ENCODE data around the gene STK32B.

STK32B gene

DNA sequence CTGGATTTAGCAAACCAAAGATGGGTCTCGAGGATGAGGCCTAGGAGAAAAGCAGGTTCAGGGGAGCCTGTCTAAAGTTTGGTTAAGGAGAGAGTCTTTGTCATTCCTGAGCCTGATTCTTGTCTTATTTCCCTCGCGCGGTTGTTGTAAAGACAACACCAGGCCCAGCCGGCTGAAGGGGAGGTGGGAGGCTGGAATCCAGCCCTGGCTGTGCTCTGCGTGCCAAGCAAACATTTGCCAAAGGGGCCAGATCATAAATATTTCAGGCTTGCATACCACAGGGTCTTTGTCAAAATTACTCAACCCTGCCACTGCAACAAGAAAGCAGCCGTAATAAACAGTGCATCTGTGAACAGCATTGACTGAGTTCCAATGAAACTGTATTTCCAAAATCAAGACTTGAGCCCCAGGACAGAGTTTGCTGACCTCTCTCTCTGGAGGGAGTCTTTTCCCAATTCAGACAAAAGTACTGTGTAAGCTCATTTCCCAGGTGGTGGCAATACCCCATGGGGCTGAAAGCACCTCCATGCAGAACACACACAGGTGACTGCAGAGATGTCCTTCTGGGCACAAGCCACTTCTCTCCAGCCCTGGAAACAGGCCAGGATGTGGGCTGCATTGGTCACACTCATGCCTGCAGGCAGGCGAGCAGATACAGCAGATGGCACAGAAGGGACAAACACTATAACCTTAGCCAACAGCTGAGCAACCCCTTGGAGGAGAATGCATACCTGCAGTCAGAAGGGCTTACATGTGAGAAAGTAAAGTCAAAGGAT is 320.3 kb downstream of the STK32B start:
- DNase-seq: no peak

DNA sequence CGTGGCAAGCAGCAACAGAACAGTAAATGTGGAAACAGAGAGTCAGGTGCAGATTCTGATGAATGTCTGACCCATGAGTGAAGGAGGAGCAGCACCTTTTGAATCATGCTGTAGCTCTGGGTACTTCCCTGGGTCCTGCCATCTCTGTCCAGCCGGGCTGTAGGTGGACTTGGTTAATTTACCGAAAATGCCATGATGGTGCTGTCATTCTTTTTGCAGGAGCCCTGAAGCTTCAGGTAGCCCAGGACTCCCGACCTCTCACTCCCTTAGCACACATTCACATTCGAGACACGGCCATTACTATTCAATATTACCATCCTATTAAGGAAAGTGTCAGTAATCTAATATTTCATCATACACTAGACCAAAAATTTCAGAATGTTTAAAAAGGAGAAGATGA is 320.9 kb downstream of the STK32B start:
- no peak for DNase-seq

- DNase-seq: no peak
Observed at GRCh38 chr4:5373327-5373726, 322.0 kb downstream of the STK32B start.

- DNase-seq: no peak
Observed at GRCh38 chr4:5374592-5374991, 323.3 kb downstream of the STK32B start.

DNA sequence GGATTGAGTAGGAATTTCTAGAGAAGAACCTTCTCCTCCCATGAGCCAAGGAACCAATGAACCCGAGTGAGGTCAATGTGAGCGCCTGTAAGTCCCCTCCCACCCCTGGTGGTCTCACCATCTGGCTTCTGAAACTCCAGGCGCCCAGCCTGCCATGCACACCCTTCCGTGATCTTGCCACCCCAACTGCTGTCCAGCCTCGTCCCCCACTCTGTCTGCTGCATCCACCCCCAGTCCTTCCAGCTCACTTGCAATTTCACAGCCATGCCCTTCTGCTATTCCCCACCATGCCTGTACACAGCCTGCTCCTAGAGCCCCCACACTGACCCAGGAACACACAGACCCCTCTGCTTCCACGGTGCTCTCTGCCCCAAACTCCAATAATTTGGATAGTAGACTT is 323.7 kb downstream of the STK32B start:
- DNase-seq: no peak

- DNase-seq: no peak
Observed at GRCh38 chr4:5376015-5376414, 324.7 kb downstream of the STK32B start.

DNA sequence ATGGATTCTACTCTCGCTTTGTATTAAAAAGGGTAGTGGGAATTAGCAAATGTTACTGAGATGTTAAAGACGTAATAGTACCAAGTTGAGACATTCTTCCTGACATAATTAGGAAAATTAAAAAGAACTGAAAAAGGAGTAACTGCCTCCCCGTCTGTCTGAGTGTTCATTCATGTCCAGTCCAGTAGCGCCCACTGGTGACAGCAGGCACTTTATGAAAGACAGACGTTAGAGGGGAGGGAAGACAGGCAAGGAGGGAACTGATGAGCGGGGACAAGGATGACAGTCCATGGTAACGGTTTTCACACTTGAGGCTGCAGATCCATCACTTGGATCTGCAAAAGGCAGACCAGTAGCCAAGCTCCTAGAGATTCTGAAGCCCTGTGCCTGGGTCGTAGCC is 326.7 kb downstream of the STK32B start:
- no peak for DNase-seq

DNA sequence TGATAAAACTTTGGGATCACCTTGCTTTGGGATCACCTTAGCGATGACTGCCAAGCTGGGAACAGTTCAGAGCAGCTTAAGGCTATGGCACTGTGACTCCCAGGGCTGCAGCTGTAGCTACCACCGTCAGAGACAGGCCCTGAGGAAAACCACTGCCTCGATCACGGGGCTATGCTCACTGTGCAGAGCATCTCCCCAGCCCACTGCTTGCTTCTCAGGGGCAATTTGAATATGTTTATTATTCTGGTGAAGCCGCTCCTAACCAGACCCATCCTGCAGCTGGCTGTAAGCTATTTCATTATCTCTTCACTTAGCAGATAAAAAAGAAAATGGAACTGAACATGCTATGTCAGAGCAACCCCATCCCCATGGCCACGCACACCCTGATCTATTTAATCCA is 328.6 kb downstream of the STK32B start:
- no peak for DNase-seq

GRCh38 chr4:5381961-5382441 is 330.7 kb downstream of the STK32B start:
- no peak for DNase-seq

GRCh38 chr4:5383191-5383980 is 332.1 kb downstream of the STK32B start:
- DNase-seq: no peak

- DNase-seq: no peak
Observed at GRCh38 chr4:5385741-5386311, 334.5 kb downstream of the STK32B start.

- no peak for DNase-seq
Observed at GRCh38 chr4:5386921-5387320, 335.6 kb downstream of the STK32B start.

DNA sequence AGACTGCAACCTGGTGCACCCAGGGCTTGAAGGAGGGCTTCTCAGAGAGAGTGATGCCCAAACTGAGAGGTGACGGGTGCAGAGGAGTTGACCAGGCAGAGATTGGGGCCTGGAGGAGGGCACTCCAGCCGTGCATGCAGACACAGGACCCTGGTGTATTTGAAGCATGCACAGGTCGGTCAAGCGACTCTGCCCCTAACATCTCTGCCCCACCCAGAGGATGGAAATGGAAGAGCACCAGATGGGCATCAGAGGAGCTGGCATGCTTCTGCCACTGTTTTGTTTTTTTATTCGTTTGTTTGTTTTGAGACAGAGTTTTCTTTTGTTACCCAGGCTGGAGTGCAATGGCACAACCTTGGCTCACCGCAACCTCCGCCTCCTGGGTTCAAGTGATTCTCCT is 336.2 kb downstream of the STK32B start:
- DNase-seq: no peak

- no peak for DNase-seq
Observed at GRCh38 chr4:5389756-5390310, 338.6 kb downstream of the STK32B start.

- DNase-seq: no peak
Observed at GRCh38 chr4:5391492-5391891, 340.2 kb downstream of the STK32B start.

GRCh38 chr4:5393911-5394513 is 342.7 kb downstream of the STK32B start:
- DNase-seq: no peak

GRCh38 chr4:5395781-5396180 is 344.5 kb downstream of the STK32B start:
- DNase-seq: no peak

DNA sequence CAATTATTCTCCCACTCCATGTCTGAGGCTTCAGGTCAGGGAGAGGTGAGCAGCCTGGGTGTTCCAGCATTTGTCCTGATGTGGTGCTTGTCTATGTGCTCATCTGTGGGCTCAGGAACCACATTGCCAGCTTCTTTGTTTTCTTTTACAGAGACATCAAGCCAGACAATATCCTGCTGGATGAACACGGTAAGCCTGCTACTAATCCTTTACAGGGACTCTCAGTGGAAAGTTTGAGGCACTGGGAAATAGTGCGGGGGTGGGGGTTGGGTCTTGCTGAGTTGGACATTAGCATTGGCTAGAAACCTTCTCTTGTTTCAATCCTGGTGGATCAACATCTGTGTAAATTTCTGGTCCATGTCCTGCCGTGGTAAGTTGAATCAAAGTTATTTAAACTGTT is 346.8 kb downstream of the STK32B start:
- DNase-seq: no peak

DNA sequence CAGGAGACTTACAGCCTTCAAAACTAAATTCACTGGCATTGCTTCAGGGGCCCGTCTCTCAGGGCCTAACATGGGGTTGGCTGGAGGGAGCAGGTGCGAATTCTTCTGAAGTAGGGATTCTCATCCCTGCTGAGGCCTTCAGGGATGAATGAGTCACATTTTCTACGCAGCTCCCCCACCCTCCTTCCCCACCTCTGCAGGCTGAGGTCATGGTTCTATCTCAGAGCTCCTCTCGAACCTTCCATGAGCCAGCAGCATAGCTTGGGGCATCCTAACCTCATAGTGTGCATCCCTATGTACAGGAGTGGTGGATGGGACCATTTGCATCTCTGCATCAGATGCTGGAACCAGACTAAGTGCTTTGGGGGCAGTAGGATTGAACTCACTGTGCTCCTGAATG is 347.8 kb downstream of the STK32B start:
- DNase-seq: no peak

- DNase-seq: no peak
Observed at GRCh38 chr4:5399790-5400421, 348.6 kb downstream of the STK32B start.

- no peak for DNase-seq
Observed at GRCh38 chr4:5403746-5404497, 352.6 kb downstream of the STK32B start.

- no peak for DNase-seq
Observed at GRCh38 chr4:5409237-5409636, 358.0 kb downstream of the STK32B start.

Measured in activated CD4-positive, CD25-positive, alpha-beta regulatory T cell treated with anti-CD3 and anti-CD28 coated beads, Interleukin-2, amount 50 U/mL, for 72 hours (primary cell).